ENCODE data around the gene TFCP2L1. TPM values are rescaled to one million over a fixed set of nuclear protein-coding genes. Genes with fewer than 3 reads are reported as not detected.
A peak's percentile ranks its signal among the peaks of the same experiment; 100 is the strongest.

Gene TFCP2L1
- total and polyA plus RNA-seq, 12 donors: 0.02 to 0.60 (median 0.14) TPM; not detected in 1

DNA sequence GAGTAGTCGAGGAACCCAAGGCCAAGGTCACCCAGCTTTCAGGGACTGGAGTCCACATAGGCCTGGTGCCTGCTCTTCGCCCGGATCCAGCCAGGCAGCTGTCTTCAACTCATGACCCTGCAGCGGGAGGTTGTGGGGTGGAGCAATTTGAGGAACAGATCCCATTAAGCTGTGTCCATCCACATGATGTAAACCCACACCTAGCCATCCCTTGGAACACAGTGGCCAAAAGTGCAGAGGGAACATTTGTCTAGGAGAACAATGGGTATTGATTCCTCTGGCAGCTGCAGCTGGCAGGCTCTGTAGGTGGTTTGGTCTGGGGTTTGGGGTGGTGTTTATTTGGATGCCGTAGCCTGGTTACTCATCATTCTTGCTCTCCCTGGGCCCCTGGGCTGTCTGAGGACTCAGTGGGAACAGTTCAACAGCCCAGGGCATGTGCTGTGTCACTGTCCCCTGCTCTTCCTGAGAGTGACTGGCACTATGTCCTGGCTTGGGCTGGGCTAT, 99.4 kb downstream of the TFCP2L1 start:
- peak in 5 of 8 donors; percentile 39 to 88 (median 65) for ATAC-seq
- WGBS, 2 donors: 66 to 68% methylated on average over 5 of the region's 5 CpGs

DNA sequence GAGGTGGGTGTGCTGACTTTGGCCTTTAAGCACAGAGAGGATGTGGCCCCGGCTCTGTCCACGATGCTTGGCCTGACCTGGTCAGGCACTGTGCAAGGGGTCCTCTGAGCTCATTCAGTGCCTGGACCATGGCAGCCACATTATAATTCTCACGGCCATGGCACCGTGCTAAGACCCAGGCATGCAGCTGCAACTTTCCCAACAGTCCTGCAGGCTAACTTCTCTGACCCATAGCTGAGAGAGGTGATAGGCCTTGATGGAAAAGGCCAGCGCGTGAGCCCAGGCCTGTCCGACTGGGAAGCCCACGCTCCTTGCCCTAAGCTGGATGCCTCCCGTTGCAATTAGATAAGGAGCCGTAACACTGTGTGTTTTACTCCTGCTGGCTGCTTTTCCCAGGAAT, 99.9 kb downstream of the TFCP2L1 start:
- no peak for DNase-seq
- Histone ChIP-seq H3K4me3 (no peak overlapping the region), H3K4me1 (peaks cover 0 to 19% (median 0%) of the 10 kb centered on the region in 9 donors), H3K36me3 (no peaks in the 10 kb centered on the region), H3K27me3 (no peaks in the 10 kb centered on the region), H3K9me3 (no peaks in the 10 kb centered on the region), H3K27ac (no peak overlapping the region)
- TF ChIP-seq, protein P1, sequence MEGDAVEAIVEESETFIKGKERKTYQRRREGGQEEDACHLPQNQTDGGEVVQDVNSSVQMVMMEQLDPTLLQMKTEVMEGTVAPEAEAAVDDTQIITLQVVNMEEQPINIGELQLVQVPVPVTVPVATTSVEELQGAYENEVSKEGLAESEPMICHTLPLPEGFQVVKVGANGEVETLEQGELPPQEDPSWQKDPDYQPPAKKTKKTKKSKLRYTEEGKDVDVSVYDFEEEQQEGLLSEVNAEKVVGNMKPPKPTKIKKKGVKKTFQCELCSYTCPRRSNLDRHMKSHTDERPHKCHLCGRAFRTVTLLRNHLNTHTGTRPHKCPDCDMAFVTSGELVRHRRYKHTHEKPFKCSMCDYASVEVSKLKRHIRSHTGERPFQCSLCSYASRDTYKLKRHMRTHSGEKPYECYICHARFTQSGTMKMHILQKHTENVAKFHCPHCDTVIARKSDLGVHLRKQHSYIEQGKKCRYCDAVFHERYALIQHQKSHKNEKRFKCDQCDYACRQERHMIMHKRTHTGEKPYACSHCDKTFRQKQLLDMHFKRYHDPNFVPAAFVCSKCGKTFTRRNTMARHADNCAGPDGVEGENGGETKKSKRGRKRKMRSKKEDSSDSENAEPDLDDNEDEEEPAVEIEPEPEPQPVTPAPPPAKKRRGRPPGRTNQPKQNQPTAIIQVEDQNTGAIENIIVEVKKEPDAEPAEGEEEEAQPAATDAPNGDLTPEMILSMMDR (IDR thresholded peaks at IDR 0.05): no peak
- 74 to 81% methylated on average over 10 of the region's 10 CpGs for WGBS, 2 donors
- intact Hi-C loops (cut with DNase I): no loop called here
- ATAC-seq: peak in 2 of 8 donors; percentile 3 to 45

More for the DNA sequence above, 99.4 kb downstream of the TFCP2L1 start:
- intact Hi-C loops (cut with DNase I): no loop called here
- H3K27ac ChIP-seq: no peak overlapping the region
- no peaks in the 10 kb centered on the region for H3K9me3 ChIP-seq
- TF ChIP-seq, protein P1 (IDR thresholded peaks at IDR 0.05): no peak
- peaks cover 0 to 19% (median 0%) of the 10 kb centered on the region in 9 donors for H3K4me1 ChIP-seq
- H3K27me3 ChIP-seq: no peaks in the 10 kb centered on the region
- no peak overlapping the region for H3K4me3 ChIP-seq
- H3K36me3 ChIP-seq: no peaks in the 10 kb centered on the region
- no peak for DNase-seq

- ATAC-seq (no peak), DNase-seq (no peak)
- H3K36me3 ChIP-seq: no peaks in the 10 kb centered on the region
- peaks cover 0 to 13% (median 0%) of the 10 kb centered on the region in 9 donors for H3K4me1 ChIP-seq
- H3K4me3 ChIP-seq: no peak overlapping the region
- TF ChIP-seq, protein P1 (IDR thresholded peaks at IDR 0.05): no peak
- intact Hi-C loops (cut with DNase I): no loop called here
- no peak overlapping the region for H3K27ac ChIP-seq
- WGBS, 2 donors: 75 to 83% methylated on average over 7 of the region's 7 CpGs
- no peaks in the 10 kb centered on the region for H3K27me3 ChIP-seq
- no peaks in the 10 kb centered on the region for H3K9me3 ChIP-seq
Measured at GRCh38 chr2:121184248-121184862, 100.6 kb downstream of the TFCP2L1 start.

DNA sequence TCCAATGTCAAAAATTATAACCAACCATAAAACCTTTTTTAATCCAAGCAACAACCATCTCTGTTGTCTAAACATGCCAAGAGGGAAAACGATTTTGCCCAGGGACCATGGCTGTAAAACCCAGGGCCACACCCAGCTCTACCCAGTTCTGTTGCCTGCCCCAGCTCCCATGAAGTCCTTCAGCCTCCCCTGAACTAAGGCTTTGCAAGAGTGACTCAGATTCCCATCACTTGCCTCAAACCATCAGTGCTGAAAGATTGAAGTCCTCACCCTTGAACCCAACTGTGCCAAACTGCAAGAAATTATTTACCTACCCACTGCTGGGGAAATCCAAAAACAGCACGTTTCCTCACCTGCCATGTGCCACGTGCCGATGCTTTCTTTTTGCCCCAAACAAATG, 102.5 kb downstream of the TFCP2L1 start:
- TF ChIP-seq, protein P1 (IDR thresholded peaks at IDR 0.05): no peak
- H3K4me1 ChIP-seq: no peaks in the 10 kb centered on the region
- 75 to 83% methylated on average over 4 of the region's 4 CpGs for WGBS, 2 donors
- no peak for ATAC-seq
- H3K27me3 ChIP-seq: no peaks in the 10 kb centered on the region
- no peaks in the 10 kb centered on the region for H3K9me3 ChIP-seq
- H3K36me3 ChIP-seq: no peaks in the 10 kb centered on the region
- intact Hi-C loops (cut with DNase I): no loop called here
- DNase-seq: no peak
- H3K4me3 ChIP-seq: no peak overlapping the region
- no peak overlapping the region for H3K27ac ChIP-seq
